CD4-positive, alpha-beta memory T cell (primary cell): ENCODE results near the gene UBE2E2. TPM values are rescaled to one million over a fixed set of nuclear protein-coding genes. Genes with fewer than 3 reads are reported as not detected.

Experiments
- CTCF ChIA-PET: fragments of 350-600 bp; sonication (Branson Sonifier 250); formaldehyde crosslinking; loops from one replicate; lab custom pipeline; 2021; ENCODE audit warnings: inconsistent platforms; ENCODE audit not compliant: partially characterized antibody; lab: Charles Lee
- POLR2A ChIA-PET: fragments of 350-600 bp; sonication (Branson Sonifier 250); formaldehyde crosslinking; loops from one replicate; lab custom pipeline; 2021; ENCODE audit not compliant: partially characterized antibody; lab: Charles Lee
- DNase-seq, 5 donors: peaks; one replicate each; pipeline versions ENCODE4 v3.0.0 to v3.0.0-alpha.2; 2020 to 2022; ENCODE audit warnings: mixed read lengths in 1 of 5
- H3K27ac ChIP-seq: one replicate; pipeline ENCODE4 v1.7.0; 2013; ENCODE audit warnings: low read depth, low read length
- H3K27me3 ChIP-seq: 2 replicates; pipeline ENCODE4 v1.7.0; 2013; ENCODE audit warnings: mild to moderate bottlenecking, low read length, moderate library complexity; ENCODE audit not compliant: insufficient read depth
- H3K36me3 ChIP-seq: 2 replicates; pipeline ENCODE4 v1.7.0; 2013; ENCODE audit warnings: mild to moderate bottlenecking, low read length, moderate library complexity; ENCODE audit not compliant: insufficient read depth
- H3K4me1 ChIP-seq: 2 replicates; pipeline ENCODE4 v1.7.0; 2013; ENCODE audit warnings: mild to moderate bottlenecking, low read length, moderate library complexity; ENCODE audit not compliant: insufficient read depth
- H3K4me3 ChIP-seq, 2 donors: one replicate each; pipeline ENCODE4 v1.7.0; 2013; ENCODE audit warnings: low read length in 2 of 2, mild to moderate bottlenecking in 1 of 2
- H3K9me3 ChIP-seq, 2 donors: one replicate each; pipeline ENCODE4 v1.7.0; 2013; ENCODE audit warnings: low read length in 2 of 2, control low read depth in 1 of 2; ENCODE audit not compliant: control insufficient read depth in 1 of 2
- H3K27ac Mint-ChIP-seq, 7 donors: one replicate each; pipeline ENCODE4 v1.8.0; 2020 to 2021; ENCODE audit warnings: mixed read lengths in 7 of 7, mild to moderate bottlenecking in 6 of 7, inconsistent platforms in 3 of 7, moderate library complexity in 3 of 7
- H3K27me3 Mint-ChIP-seq, 2 donors: one replicate each; pipeline ENCODE4 v1.8.0; 2020 to 2021; ENCODE audit warnings: mixed read lengths in 2 of 2
- H3K36me3 Mint-ChIP-seq, 2 donors: one replicate each; pipeline ENCODE4 v1.8.0; 2020 to 2021; ENCODE audit warnings: mixed read lengths in 2 of 2, inconsistent platforms in 1 of 2, mild to moderate bottlenecking in 1 of 2
- H3K4me1 Mint-ChIP-seq, 4 donors: one replicate each; pipeline ENCODE4 v1.8.0; 2020 to 2021; ENCODE audit warnings: mixed read lengths in 4 of 4, mild to moderate bottlenecking in 1 of 4
- H3K4me3 Mint-ChIP-seq, 8 donors: one replicate each; pipeline ENCODE4 v1.8.0; 2020 to 2021; ENCODE audit warnings: mixed read lengths in 8 of 8, mild to moderate bottlenecking in 7 of 8, moderate library complexity in 6 of 8, inconsistent platforms in 3 of 8
- H3K9me3 Mint-ChIP-seq, 8 donors: one replicate each; pipeline ENCODE4 v1.8.0; 2020 to 2021; ENCODE audit warnings: mixed read lengths in 8 of 8, mild to moderate bottlenecking in 5 of 8, inconsistent platforms in 3 of 8, moderate library complexity in 1 of 8
- intact Hi-C: fragments of 100-400 bp; cut with micrococcal nuclease; formaldehyde crosslinking; loops from one replicate; pipeline ENCODE4 v1.15.1; 2023
- polyA plus RNA-seq, 2 donors: library from polyadenylated mRNA; unstranded; fragments of 300-500 nt; fragmentation: Illumina TruSeq; gene quantifications; one replicate each; pipeline ENCODE4 v1.2.3, GENCODE V29; 2021
- total RNA-seq, 2 experiments: library from RNA; stranded (reverse); gene quantifications; one replicate each; pipeline ENCODE4 v1.2.3, GENCODE V29; 2021

UBE2E2 gene
- total and polyA plus RNA-seq, 4 experiments from 2014 or later: 1.3 to 4.7 (median 3.1) TPM

DNA sequence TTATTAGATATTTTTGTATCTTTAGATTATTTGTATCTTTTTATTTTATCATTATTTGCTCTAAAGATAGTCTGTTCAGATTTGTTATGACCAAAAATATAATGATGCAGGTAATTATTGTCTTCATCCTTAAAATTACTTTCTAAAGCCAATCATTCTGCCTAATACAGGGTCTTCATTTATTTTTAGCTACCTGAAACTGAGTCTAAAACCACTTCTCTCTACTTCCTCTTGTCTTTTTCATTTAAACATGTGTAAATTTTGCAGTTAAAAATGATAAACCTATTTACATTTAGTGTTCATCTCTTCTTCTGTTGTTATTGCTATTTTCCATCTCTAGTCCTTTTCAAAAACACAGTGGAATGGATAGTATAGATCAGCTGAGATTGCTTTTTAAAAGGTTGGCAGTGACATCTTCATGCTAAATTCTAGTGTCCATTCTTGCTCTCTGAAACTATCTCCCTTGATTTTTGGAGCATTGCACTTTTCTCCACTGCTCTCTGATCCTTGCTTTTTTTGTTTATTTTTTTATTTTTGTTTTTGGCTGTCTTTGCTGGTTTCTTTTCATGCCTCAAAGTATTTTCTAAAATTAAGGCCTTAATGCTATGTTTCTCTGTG is 91.8 kb downstream of the UBE2E2 start:
- H3K4me1 ChIP-seq: no peaks in the 10 kb centered on the region
- peaks cover 0 to 5% (median 2%) of the 10 kb centered on the region in 8 donors for H3K9me3 Mint-ChIP-seq
- H3K4me3 Mint-ChIP-seq: no peak overlapping the region
- no peaks in the 10 kb centered on the region for H3K27me3 ChIP-seq
- no peaks in the 10 kb centered on the region for H3K36me3 ChIP-seq
- H3K36me3 Mint-ChIP-seq: no peaks in the 10 kb centered on the region
- no peaks in the 10 kb centered on the region for H3K9me3 ChIP-seq
- intact Hi-C loops: no loop called here
- H3K4me1 Mint-ChIP-seq: no peaks in the 10 kb centered on the region
- CTCF ChIA-PET: no interaction called here
- POLR2A ChIA-PET: no interaction called here
- no peaks in the 10 kb centered on the region for H3K27me3 Mint-ChIP-seq
- DNase-seq: no peak
- no peak overlapping the region for H3K27ac ChIP-seq
- peak overlapping the region in 1 of 7 donors; percentile 78 for H3K27ac Mint-ChIP-seq
- H3K4me3 ChIP-seq: no peak overlapping the region

DNA sequence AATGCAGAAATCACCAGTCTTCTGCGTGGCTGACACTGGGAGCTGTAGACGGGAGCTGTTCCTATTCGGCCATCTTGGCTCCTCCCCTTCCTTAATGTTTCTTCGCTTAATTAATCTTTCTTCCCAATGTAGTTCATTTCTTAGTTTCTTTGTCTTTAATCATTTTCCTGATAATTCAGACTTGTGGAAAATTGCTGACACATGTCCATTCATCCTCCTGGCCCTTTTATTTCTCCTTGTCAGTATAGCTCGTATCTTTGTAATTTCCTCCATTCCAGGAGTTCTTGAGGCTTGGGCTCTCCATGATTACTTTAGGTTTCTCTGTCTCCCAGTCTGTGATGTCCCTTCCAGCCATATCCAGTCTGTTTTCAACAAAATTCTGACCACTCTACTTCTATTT is 98.7 kb downstream of the UBE2E2 start:
- Mint-ChIP-seq H3K27ac (no peak overlapping the region), H3K4me1 (peaks cover 0 to 3% (median 0%) of the 10 kb centered on the region in 4 donors), H3K9me3 (peaks cover 0 to 5% (median 3%) of the 10 kb centered on the region in 8 donors), H3K27me3 (no peaks in the 10 kb centered on the region), H3K36me3 (no peaks in the 10 kb centered on the region), H3K4me3 (no peak overlapping the region)
- H3K9me3 ChIP-seq: no peaks in the 10 kb centered on the region
- H3K27me3 ChIP-seq: no peaks in the 10 kb centered on the region
- no peaks in the 10 kb centered on the region for H3K4me1 ChIP-seq
- POLR2A ChIA-PET: no interaction called here
- CTCF ChIA-PET: no interaction called here
- H3K4me3 ChIP-seq: no peak overlapping the region
- DNase-seq: no peak
- no peak overlapping the region for H3K27ac ChIP-seq
- no peaks in the 10 kb centered on the region for H3K36me3 ChIP-seq
- intact Hi-C loops: no loop called here

DNA sequence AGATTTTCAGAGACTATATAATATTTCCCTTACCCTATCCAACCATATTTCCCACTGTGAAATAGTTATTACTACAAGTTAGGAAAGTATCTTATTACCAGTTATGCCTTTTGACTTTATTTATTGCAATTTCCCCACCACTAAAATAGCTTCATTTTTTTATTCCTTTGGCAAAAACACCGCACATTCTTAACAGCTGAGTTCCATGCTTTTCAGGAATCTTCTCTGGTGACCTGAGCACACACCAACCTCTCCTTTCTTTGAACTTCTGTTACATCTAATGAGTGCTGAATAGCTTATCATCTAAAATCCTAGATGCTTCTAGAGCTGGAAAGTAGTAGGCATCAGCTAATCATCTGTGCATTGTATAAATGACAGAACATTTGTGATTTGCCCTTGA is 99.1 kb downstream of the UBE2E2 start:
- H3K4me3 Mint-ChIP-seq: no peak overlapping the region
- Histone ChIP-seq H3K27ac (no peak overlapping the region), H3K4me1 (no peaks in the 10 kb centered on the region), H3K36me3 (no peaks in the 10 kb centered on the region), H3K27me3 (no peaks in the 10 kb centered on the region), H3K4me3 (no peak overlapping the region), H3K9me3 (no peaks in the 10 kb centered on the region)
- POLR2A ChIA-PET: no interaction called here
- CTCF ChIA-PET: no interaction called here
- no peak overlapping the region for H3K27ac Mint-ChIP-seq
- intact Hi-C loops: no loop called here
- H3K9me3 Mint-ChIP-seq: peaks cover 0 to 5% (median 3%) of the 10 kb centered on the region in 8 donors
- no peaks in the 10 kb centered on the region for H3K36me3 Mint-ChIP-seq
- H3K27me3 Mint-ChIP-seq: no peaks in the 10 kb centered on the region
- DNase-seq: no peak
- H3K4me1 Mint-ChIP-seq: peaks cover 0 to 3% (median 0%) of the 10 kb centered on the region in 4 donors

DNA sequence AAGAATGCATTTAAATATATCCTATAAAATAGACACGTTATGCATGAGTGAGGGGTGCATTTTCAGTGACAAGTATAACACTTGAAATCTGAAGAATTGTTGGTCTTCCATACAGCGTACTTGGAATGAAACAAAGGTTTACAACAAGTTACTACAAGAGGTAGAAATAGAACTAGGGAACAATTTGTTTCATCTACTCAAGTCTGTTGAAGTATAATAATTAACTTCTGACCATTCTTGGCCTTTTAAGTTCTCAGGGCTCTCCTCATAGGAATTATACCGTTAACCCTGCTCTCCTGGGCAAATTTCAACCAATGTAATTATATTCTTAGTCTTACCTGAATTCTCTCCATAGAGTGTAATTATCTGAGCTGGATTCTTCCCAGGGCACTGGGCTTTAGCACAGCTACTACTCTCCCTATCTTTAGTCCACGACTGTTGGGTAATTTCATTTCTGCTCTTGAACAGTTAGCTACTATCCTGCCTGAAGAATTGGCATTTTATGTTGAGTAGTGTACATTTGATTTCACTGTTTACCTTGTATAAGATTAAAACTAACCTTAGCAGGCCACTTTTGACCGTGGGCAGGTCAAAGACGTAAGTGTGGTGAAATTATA is 100.6 kb downstream of the UBE2E2 start:
- no peaks in the 10 kb centered on the region for H3K27me3 ChIP-seq
- no peak overlapping the region for H3K4me3 ChIP-seq
- H3K27ac Mint-ChIP-seq: no peak overlapping the region
- H3K9me3 ChIP-seq: no peaks in the 10 kb centered on the region
- ChIA-PET CTCF (no interaction called here), POLR2A (no interaction called here)
- H3K4me3 Mint-ChIP-seq: no peak overlapping the region
- DNase-seq: no peak
- H3K36me3 ChIP-seq: no peaks in the 10 kb centered on the region
- no peaks in the 10 kb centered on the region for H3K27me3 Mint-ChIP-seq
- no peaks in the 10 kb centered on the region for H3K36me3 Mint-ChIP-seq
- peaks cover 0 to 3% (median 0%) of the 10 kb centered on the region in 4 donors for H3K4me1 Mint-ChIP-seq
- H3K4me1 ChIP-seq: no peaks in the 10 kb centered on the region
- no peak overlapping the region for H3K27ac ChIP-seq
- peaks cover 0 to 5% (median 3%) of the 10 kb centered on the region in 8 donors for H3K9me3 Mint-ChIP-seq
- intact Hi-C loops: no loop called here

DNA sequence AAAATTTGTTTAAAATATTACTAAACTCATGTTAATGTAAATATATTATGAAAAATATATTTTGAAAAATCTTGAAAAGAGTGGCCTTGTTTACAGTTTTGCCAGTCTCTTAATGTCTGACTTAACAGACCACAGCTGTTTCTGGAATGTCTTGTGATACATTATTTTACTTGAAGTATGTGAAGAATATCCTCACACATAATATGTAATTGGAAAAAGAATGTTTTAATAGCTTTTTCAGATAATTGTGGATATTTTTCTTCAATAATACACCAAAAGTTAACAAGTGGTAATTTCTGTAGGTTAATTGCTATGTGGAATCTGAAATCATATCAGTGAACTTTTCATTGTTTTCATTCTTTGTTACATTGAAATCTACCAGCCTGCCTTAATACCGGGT is 101.3 kb downstream of the UBE2E2 start:
- no peaks in the 10 kb centered on the region for H3K4me1 ChIP-seq
- ChIA-PET POLR2A (no interaction called here), CTCF (no interaction called here)
- Mint-ChIP-seq H3K27ac (no peak overlapping the region), H3K27me3 (no peaks in the 10 kb centered on the region), H3K9me3 (peaks cover 0 to 5% (median 1%) of the 10 kb centered on the region in 8 donors), H3K36me3 (no peaks in the 10 kb centered on the region), H3K4me3 (no peak overlapping the region), H3K4me1 (peaks cover 0 to 3% (median 0%) of the 10 kb centered on the region in 4 donors)
- no peaks in the 10 kb centered on the region for H3K36me3 ChIP-seq
- no peak for DNase-seq
- H3K4me3 ChIP-seq: no peak overlapping the region
- intact Hi-C loops: no loop called here
- no peaks in the 10 kb centered on the region for H3K27me3 ChIP-seq
- no peaks in the 10 kb centered on the region for H3K9me3 ChIP-seq
- no peak overlapping the region for H3K27ac ChIP-seq

DNA sequence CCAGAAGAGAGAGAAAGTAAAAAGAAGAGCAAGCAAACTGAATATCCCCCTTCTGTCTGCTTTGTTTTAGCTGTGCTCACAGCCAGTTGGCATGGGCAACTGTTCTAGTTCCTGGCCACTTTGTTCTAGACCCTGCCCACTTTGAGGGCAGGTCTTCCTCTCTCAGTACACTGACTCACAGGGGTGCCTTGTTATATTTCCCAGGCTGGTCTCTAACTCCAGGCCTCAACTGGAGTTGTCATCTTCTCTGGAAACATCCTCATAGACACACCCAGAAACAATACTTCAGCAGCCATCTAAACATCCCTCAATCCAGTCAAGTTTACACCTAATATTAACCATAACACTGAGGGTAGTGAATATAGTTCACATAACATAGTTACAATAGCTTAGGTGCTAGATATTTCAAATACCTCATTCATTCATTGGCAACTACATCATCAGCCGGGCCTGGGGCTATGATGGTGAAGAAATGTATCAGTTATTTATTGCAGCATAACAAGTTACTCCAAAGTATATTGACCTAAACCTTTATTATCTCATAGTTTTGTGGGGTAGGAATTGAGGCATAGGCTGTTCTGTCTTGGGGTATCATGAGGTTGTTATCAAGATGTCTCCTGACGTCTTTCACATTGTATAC is 106.0 kb downstream of the UBE2E2 start:
- Histone ChIP-seq H3K4me3 (no peak overlapping the region), H3K36me3 (no peaks in the 10 kb centered on the region), H3K27ac (no peak overlapping the region), H3K4me1 (no peaks in the 10 kb centered on the region), H3K9me3 (no peaks in the 10 kb centered on the region), H3K27me3 (no peaks in the 10 kb centered on the region)
- CTCF ChIA-PET: no interaction called here
- no peak overlapping the region for H3K27ac Mint-ChIP-seq
- intact Hi-C loops: no loop called here
- H3K4me3 Mint-ChIP-seq: no peak overlapping the region
- H3K9me3 Mint-ChIP-seq: peaks cover 0 to 4% (median 1%) of the 10 kb centered on the region in 8 donors
- no peaks in the 10 kb centered on the region for H3K27me3 Mint-ChIP-seq
- no peaks in the 10 kb centered on the region for H3K36me3 Mint-ChIP-seq
- DNase-seq: no peak
- H3K4me1 Mint-ChIP-seq: no peaks in the 10 kb centered on the region
- POLR2A ChIA-PET: no interaction called here

DNA sequence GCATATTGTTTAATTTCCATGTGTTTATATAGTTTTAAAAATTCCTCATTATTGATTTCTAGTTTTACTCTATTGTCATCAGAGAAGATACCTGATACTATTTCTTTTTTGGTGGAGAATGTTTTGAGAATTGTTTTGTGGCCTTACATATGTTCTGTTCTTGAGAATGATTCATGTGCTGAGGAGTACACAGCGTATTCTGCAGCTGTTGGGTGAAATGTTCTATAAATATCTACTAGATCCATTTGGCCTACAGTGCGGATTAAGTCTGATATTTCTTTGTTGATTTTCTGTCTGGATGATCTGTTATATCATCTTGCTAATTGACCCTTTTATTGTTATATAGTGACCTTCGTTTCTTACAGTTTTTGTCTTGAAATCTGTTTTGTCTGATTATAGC is 109.7 kb downstream of the UBE2E2 start:
- intact Hi-C loops: no loop called here
- H3K4me3 Mint-ChIP-seq: no peak overlapping the region

More for the DNA sequence above, 109.7 kb downstream of the UBE2E2 start:
- H3K4me1 Mint-ChIP-seq: no peaks in the 10 kb centered on the region
- no peaks in the 10 kb centered on the region for H3K27me3 Mint-ChIP-seq
- Histone ChIP-seq H3K4me1 (no peaks in the 10 kb centered on the region), H3K9me3 (no peaks in the 10 kb centered on the region), H3K27me3 (no peaks in the 10 kb centered on the region), H3K36me3 (no peaks in the 10 kb centered on the region), H3K4me3 (no peak overlapping the region), H3K27ac (no peak overlapping the region)
- DNase-seq: no peak
- POLR2A ChIA-PET: no interaction called here
- H3K9me3 Mint-ChIP-seq: peaks cover 0 to 7% (median 1%) of the 10 kb centered on the region in 8 donors
- no peak overlapping the region for H3K27ac Mint-ChIP-seq
- H3K36me3 Mint-ChIP-seq: no peaks in the 10 kb centered on the region
- CTCF ChIA-PET: no interaction called here
